Stomach (tissue), 4 donors: Measurements from ENCODE around the gene NAP1L4.

Experiments
- CTCF ChIP-seq, 7 experiments: fragments of 450-650 bp in 4 of 7; fragments of 200-600 bp in 3 of 7; sonication (generic) in 3 of 7; IDR thresholded peaks; one replicate each; pipeline ENCODE4 v1.5.1; 2016 to 2019; ENCODE audit warnings: antibody characterized with exemption in 7 of 7, control low read depth in 2 of 7, mild to moderate bottlenecking in 1 of 7
- EP300 ChIP-seq: sonication (generic); formaldehyde crosslinking; IDR thresholded peaks from one replicate; pipeline ENCODE4 v1.6.1; 2017; ENCODE audit warnings: antibody characterized with exemption

GRCh38 chr11:2911088-2911784 lies 80.9 kb downstream of the NAP1L4 start:
- TF ChIP-seq CTCF (IDR thresholded peaks at IDR 0.05): no peak
- no peak for TF ChIP-seq EP300
